Measurements from ENCODE around the gene EPB41L2.

Gene EPB41L2

GRCh38 chr6:131083687-131084086 is 20.6 kb upstream of the EPB41L2 start:
- Histone ChIP-seq H3K4me1 (no peaks in the 10 kb centered on the region), H3K9ac (no peak overlapping the region), H2AFZ (no peak overlapping the region), H3K36me3 (ENCODE audit: control insufficient read depth, insufficient read depth, low read length) (no peaks in the 10 kb centered on the region), H3K4me3 (ENCODE audit: low read depth, low read length) (no peak overlapping the region), H3K4me2 (ENCODE audit: low read length) (no peak overlapping the region), H3K9me3 (ENCODE audit: control insufficient read depth, low read length) (no peaks in the 10 kb centered on the region), H3K27ac (no peak overlapping the region), H3K79me2 (no peaks in the 10 kb centered on the region), H3K27me3 (ENCODE audit: control insufficient read depth, insufficient read depth, low read length) (no peaks in the 10 kb centered on the region)
- TF ChIP-seq CTCF (IDR thresholded peaks at IDR 0.05): no peak

GRCh38 chr6:131082335-131082734 is 19.3 kb upstream of the EPB41L2 start:
- no peaks in the 10 kb centered on the region for H3K36me3 ChIP-seq (ENCODE audit: control insufficient read depth, insufficient read depth, low read length)
- no peaks in the 10 kb centered on the region for H3K79me2 ChIP-seq
- H2AFZ ChIP-seq: no peak overlapping the region
- no peak for TF ChIP-seq CTCF (IDR thresholded peaks at IDR 0.05)
- H3K27me3 ChIP-seq (ENCODE audit: control insufficient read depth, insufficient read depth, low read length): no peaks in the 10 kb centered on the region
- H3K27ac ChIP-seq: no peak overlapping the region
- no peaks in the 10 kb centered on the region for H3K9me3 ChIP-seq (ENCODE audit: control insufficient read depth, low read length)
- no peaks in the 10 kb centered on the region for H3K4me1 ChIP-seq
- no peak overlapping the region for H3K9ac ChIP-seq
- H3K4me3 ChIP-seq (ENCODE audit: low read depth, low read length): no peak overlapping the region
- H3K4me2 ChIP-seq (ENCODE audit: low read length): no peak overlapping the region

- no peak for TF ChIP-seq CTCF (IDR thresholded peaks at IDR 0.05)
These were observed 17.0 kb upstream of the EPB41L2 start for GRCh38 chr6:131080084-131080483.

GRCh38 chr6:131073577-131073976 is 10.5 kb upstream of the EPB41L2 start:
- no peak overlapping the region for H3K9ac ChIP-seq
- H3K27ac ChIP-seq: no peak overlapping the region
- H3K4me1 ChIP-seq: no peaks in the 10 kb centered on the region
- no peaks in the 10 kb centered on the region for H3K27me3 ChIP-seq (ENCODE audit: control insufficient read depth, insufficient read depth, low read length)
- no peaks in the 10 kb centered on the region for H3K36me3 ChIP-seq (ENCODE audit: control insufficient read depth, insufficient read depth, low read length)
- TF ChIP-seq CTCF (IDR thresholded peaks at IDR 0.05): no peak
- H3K4me2 ChIP-seq (ENCODE audit: low read length): no peak overlapping the region
- H3K4me3 ChIP-seq (ENCODE audit: low read depth, low read length): no peak overlapping the region
- no peaks in the 10 kb centered on the region for H3K9me3 ChIP-seq (ENCODE audit: control insufficient read depth, low read length)
- no peak overlapping the region for H2AFZ ChIP-seq
- H3K79me2 ChIP-seq: no peaks in the 10 kb centered on the region

More at GRCh38 chr6:131080084-131080483, 17.0 kb upstream of the EPB41L2 start:
- Histone ChIP-seq H3K27me3 (ENCODE audit: control insufficient read depth, insufficient read depth, low read length) (no peaks in the 10 kb centered on the region), H3K27ac (no peak overlapping the region), H2AFZ (no peak overlapping the region), H3K4me2 (ENCODE audit: low read length) (no peak overlapping the region), H3K4me3 (ENCODE audit: low read depth, low read length) (no peak overlapping the region), H3K79me2 (no peaks in the 10 kb centered on the region), H3K36me3 (ENCODE audit: control insufficient read depth, insufficient read depth, low read length) (no peaks in the 10 kb centered on the region), H3K4me1 (no peaks in the 10 kb centered on the region), H3K9ac (no peak overlapping the region), H3K9me3 (ENCODE audit: control insufficient read depth, low read length) (no peaks in the 10 kb centered on the region)

- H2AFZ ChIP-seq: no peak overlapping the region
- no peak for TF ChIP-seq CTCF (IDR thresholded peaks at IDR 0.05)
- no peak overlapping the region for H3K27ac ChIP-seq
- no peaks in the 10 kb centered on the region for H3K79me2 ChIP-seq
- no peaks in the 10 kb centered on the region for H3K4me1 ChIP-seq
- H3K9ac ChIP-seq: no peak overlapping the region
- H3K4me2 ChIP-seq (ENCODE audit: low read length): no peak overlapping the region
- no peaks in the 10 kb centered on the region for H3K9me3 ChIP-seq (ENCODE audit: control insufficient read depth, low read length)
- no peak overlapping the region for H3K4me3 ChIP-seq (ENCODE audit: low read depth, low read length)
- H3K36me3 ChIP-seq (ENCODE audit: control insufficient read depth, insufficient read depth, low read length): no peaks in the 10 kb centered on the region
- no peaks in the 10 kb centered on the region for H3K27me3 ChIP-seq (ENCODE audit: control insufficient read depth, insufficient read depth, low read length)
These were observed 7.0 kb upstream of the EPB41L2 start for GRCh38 chr6:131070061-131070460.
